LHCN-M2 (cell line): ENCODE results near the gene IL17RB. TPM values are rescaled to one million over a fixed set of nuclear protein-coding genes. Genes with fewer than 3 reads are reported as not detected.

Experiments used
- DNase-seq: peaks from one replicate; pipeline ENCODE4 v3.0.0-alpha.2; 2012; ENCODE audit warnings: low read depth
- total RNA-seq: library from RNA; depleted of rRNA; stranded (reverse); fragments of >200 nt; gene quantifications from 2 replicates; pipeline ENCODE4 v1.2.3, GENCODE V29; 2014

IL17RB gene
- total RNA-seq, 1 experiment from 2014 or later = not detected

- no peak for DNase-seq
These were observed 15.4 kb upstream of the IL17RB start for GRCh38 chr3:53830944-53831343.

GRCh38 chr3:53833053-53833645 is 13.2 kb upstream of the IL17RB start:
- no peak for DNase-seq

GRCh38 chr3:53833700-53834099 is 12.7 kb upstream of the IL17RB start:
- no peak for DNase-seq

DNA sequence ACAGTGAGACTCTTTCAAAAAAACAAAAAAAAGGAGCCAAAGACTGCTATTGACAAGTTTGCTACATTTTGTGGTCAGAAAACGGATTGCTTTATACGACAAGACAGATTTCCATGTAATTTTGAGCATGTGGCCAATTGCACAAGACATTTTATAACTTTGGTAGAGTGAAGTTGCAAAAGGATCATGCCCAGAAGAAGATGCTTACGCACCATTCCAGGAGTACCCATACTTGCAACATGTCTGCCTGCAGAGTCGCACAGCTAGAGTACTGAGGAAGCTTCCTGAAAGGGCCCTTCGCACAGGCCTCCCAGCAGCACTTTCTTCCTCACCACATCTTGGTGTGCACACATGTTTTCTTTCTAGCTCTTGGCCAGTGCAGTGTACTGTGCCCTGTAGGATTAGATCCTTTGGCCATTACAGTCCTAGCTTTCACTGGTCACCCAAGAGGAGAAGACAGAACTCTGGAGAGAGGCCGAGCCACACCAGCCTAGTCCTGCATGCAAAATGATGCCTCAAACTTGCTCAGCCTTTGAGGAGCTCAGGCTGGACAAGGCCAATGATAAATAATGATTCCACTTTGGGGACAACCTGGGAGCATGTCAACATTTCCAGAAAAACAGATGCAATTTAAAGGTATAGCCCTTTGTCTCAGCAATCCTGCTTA is 11.8 kb upstream of the IL17RB start:
- no peak for DNase-seq

GRCh38 chr3:53835257-53835656 is 11.1 kb upstream of the IL17RB start:
- DNase-seq = no peak

DNA sequence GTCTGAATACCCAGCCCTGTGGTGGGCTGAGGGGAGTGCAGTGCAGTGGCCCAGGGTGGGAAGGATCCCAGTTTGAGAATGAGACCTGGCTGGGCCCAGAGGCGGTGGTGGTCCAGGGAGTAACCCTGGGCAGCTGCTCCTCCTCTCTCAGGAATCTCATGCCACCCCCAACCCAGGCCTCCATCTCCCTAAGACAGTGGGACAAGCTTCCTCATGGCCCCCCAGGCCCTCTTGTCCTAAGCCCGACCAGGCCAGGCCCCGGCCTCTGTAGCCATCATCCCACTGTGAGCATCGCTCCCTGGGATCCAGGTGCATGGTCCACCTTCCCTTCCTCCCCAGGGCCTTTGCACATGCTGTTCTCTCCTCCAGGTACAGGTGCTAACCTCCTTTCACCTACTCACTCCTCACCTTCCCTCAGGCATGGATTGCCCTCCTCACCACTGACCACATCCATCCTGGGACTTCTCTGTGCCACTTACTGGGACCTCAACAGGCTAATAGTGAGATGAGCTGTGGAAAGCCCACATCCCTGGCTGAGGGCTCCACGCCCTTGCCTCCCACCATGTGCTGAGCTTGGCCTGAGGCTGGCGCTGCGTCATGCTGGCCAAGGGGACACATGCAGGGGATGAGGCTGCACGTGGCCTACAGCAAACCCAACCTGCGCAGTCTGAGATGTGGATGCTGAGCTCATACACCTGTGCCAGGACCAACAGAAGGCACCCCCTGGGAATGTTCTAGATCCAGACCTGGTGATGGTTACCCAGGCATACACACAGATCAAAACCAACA is 10.1 kb upstream of the IL17RB start:
- DNase-seq = no peak

GRCh38 chr3:53837331-53837730 is 9.0 kb upstream of the IL17RB start:
- no peak for DNase-seq

DNA sequence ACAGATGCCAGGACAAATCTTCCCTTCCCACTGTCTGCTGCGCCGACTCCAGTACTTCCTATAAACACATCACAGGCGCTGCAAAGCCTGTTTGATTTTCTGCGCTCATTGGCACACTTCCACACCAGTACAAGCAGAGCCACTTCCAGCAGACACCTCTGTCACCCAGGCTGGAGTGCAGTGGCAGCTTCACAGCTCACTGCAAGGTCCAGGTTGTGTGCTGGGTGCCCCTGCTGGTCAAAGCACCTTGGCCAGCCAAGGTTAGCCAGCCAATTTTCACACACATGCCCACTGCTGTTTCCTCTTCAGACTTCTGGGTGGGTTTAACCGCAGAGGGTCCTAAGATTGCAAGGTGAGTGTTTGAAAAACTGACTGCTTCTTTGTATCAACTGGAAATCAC is 5.1 kb upstream of the IL17RB start:
- DNase-seq = no peak

DNA sequence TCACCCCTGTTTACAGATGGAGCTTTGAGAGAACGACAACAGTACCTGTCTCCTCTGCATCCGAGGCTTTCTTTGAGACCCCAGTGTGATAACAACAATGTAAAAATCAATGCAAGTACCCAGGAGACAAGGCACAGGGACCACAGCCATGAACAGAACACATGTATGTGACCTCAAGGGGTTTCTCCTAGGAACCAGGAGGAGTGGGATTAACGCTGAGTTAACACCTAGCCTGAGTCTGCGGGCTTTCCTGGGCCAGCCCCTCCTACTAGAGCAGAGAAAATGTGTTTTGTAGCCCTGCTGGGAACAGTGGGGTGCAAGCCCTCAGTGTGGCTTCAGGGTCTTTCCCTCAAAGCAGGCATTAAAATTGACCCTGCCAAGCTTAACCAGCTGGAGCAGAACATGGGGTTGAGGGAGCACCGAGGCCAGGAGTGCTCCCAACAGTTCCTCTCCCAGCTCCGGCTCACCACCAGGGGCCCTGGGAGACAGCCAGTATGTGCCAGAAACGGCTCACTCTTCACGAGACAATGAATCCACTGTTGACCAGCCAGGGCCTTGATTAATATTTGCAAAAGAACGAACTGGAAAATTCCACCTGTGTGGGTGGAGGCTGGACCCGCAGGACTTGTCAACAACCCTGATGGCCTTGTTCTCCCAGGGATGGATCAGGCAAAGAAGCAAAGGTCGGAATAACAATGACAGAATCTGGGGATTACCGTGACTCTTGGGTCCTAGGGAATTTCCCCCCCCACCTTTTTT is 3.8 kb upstream of the IL17RB start:
- no peak for DNase-seq

- DNase-seq = no peak
These were observed 2.9 kb upstream of the IL17RB start for GRCh38 chr3:53843195-53844177.

- DNase-seq = no peak
These were observed 1.9 kb upstream of the IL17RB start for GRCh38 chr3:53844262-53845102.

DNA sequence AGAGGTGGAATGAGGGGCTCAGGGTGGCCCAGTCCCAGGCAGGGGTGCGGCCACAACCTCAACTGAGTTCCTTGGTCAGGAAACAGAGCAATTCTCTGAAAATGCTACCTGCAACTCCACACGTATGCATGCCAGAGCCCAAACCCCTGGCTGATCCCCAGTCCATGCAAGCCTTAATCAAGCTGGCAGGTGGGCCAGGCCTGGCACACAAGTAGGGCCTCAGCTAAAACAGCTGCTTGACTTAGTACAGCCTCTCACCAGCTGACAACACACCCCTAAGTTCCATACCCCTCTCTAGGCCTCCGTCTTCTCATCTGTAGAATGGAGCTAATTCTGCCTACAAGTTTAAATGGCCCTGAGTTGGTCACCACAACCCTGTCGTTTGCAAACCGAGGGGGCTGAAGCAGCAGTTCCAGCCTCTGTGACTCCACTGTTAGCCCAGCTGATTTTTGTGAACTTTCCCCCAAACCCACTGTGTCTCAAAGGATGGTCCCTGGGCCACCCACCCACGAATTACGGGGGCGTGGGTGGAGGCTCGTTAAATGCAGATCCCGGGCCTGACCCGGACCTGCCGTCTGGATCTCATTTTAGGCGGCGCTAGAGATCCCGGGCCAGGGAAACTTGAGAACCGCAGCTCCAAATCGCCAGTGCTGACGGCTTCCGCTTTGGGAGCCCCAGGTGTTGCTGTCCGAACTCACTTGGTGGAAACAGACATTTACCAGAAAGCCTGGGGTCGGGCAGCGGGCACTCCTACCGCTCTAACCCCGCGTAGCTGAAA is 1.1 kb upstream of the IL17RB start:
- no peak for DNase-seq

DNA sequence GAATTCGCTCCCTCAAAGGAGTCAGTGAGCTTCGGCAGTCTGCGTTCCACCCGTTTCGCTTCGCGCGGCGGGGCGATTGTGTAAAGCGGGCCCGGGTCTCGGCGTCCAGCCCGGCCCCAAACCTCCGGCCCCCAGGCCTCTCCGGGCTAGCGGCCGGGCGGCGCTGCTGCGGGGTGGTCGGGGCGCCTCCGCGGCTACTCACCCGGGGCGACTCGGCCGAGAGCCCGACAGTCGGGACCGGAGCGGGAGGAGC is 561 bp upstream of the IL17RB start:
- DNase-seq = no peak

GRCh38 chr3:53846851-53847155 is 435 bp downstream of the IL17RB start:
- no peak for DNase-seq

- no peak for DNase-seq
These were observed 3.5 kb downstream of the IL17RB start for GRCh38 chr3:53849916-53850315.

DNA sequence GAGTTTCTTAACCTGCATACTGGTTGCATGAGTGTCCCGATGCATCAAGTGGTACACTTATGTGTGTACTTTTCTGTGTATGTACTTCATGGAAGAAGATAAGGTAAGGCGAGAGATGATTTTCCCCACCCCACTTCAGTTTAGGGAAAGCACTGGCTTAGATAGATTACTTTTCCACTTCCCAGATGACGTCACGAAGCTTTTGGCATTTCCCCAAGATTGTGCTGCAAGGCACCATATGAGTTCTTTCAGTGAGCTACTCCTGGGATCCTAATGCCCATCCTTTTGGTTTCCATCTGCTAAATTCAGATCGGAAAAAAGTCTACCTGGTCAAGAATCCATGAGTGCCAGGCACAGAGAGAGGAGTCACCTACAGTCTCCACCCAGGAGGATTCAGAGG is 4.5 kb downstream of the IL17RB start:
- peak; percentile 26 for DNase-seq

- no peak for DNase-seq
These were observed 10.6 kb downstream of the IL17RB start for GRCh38 chr3:53856964-53857363.

DNA sequence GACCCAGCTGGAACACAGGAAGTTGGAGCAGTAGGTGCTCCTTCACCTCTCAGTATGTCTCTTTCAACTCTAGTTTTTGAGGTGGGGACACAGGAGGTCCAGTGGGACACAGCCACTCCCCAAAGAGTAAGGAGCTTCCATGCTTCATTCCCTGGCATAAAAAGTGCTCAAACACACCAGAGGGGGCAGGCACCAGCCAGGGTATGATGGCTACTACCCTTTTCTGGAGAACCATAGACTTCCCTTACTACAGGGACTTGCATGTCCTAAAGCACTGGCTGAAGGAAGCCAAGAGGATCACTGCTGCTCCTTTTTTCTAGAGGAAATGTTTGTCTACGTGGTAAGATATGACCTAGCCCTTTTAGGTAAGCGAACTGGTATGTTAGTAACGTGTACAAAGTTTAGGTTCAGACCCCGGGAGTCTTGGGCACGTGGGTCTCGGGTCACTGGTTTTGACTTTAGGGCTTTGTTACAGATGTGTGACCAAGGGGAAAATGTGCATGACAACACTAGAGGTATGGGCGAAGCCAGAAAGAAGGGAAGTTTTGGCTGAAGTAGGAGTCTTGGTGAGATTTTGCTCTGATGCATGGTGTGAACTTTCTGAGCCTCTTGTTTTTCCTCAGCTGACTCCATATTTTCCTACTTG is 11.9 kb downstream of the IL17RB start:
- DNase-seq = no peak

DNA sequence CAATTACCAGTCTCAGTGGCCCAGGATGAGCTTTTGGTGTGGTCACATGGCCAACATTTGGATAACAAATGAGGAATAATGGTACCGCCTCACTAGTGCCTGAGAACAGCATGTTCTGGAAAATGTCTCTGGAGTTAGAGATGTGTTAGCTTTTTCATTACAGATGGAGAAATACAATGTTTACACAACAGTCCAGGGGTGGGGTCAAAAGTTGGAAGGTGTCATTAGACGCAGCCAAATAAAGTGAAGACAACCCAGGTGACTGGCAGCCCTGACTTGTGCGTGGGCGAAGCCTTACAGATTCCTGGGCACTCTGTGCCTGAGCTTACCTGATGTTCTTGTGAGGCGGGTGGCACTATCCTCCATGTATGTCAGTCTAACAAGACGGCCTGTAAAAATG is 12.8 kb downstream of the IL17RB start:
- DNase-seq = no peak
